H1 (cell line): ENCODE data around the gene PTGDS. TPM values are rescaled to one million over a fixed set of nuclear protein-coding genes. Genes with fewer than 3 reads are reported as not detected.

Source experiments
- ATF2 ChIP-seq: IDR thresholded peaks from 2 replicates; pipeline ENCODE4 v1.6.1; 2012; ENCODE audit warnings: low read length, inconsistent platforms
- CBX8 ChIP-seq: fragments of 300-800, 300-1000 bp; sonication (generic); IDR thresholded peaks from 2 replicates; pipeline ENCODE4 v1.7.1; 2016; ENCODE audit warnings: low read depth, low read length, borderline replicate concordance
- CHD1 ChIP-seq: IDR thresholded peaks from 2 replicates; pipeline ENCODE4 v1.6.1; 2012; ENCODE audit warnings: low read depth, low read length, improper control_type of control experiment
- CREB1 ChIP-seq: IDR thresholded peaks from 2 replicates; pipeline ENCODE4 v1.6.1; 2012; ENCODE audit warnings: inconsistent platforms
- GTF2F1 ChIP-seq: IDR thresholded peaks from 2 replicates; pipeline ENCODE4 v1.6.1; 2012; ENCODE audit warnings: low read depth, low read length, improper control_type of control experiment, borderline replicate concordance
- HDAC2 ChIP-seq, 2 experiments: fragments of 300-600 bp in 1 of 2; sonication (generic) in 1 of 2; IDR thresholded peaks; 2 replicates each; pipeline ENCODE4 v1.6.1; 2011 to 2012; ENCODE audit warnings: low read depth in 2 of 2, low read length in 2 of 2, mild to moderate bottlenecking in 2 of 2, moderate library complexity in 2 of 2, borderline replicate concordance in 1 of 2, inconsistent platforms in 1 of 2
- MAFK ChIP-seq: IDR thresholded peaks from 2 replicates; pipeline ENCODE4 v1.6.1; 2012; ENCODE audit warnings: low read depth, mild to moderate bottlenecking, improper control_type of control experiment, low read length
- SUZ12 ChIP-seq: fragments of 200-600 bp; sonication (generic); IDR thresholded peaks from 2 replicates; pipeline ENCODE4 v1.6.1; 2012; ENCODE audit warnings: mild to moderate bottlenecking, inconsistent platforms, low read length, moderate library complexity, mixed read lengths
- polyA plus RNA-seq, 7 experiments: library from polyadenylated mRNA; depleted of rRNA in 3 of 7; stranded (reverse) in 5 of 7; unstranded in 2 of 7; fragments of >200 nt in 5 of 7; fragments of 200-250 nt in 2 of 7; gene quantifications; 1 replicate in 5 of 7; 2 replicates in 1 of 7; 4 replicates in 1 of 7; pipeline versions ENCODE4 v1.2.1 to v1.2.3, GENCODE V29; 2011 to 2013; ENCODE audit warnings: missing spikeins in 2 of 7, mixed read lengths in 2 of 7
- total RNA-seq: library from RNA; stranded (reverse); fragmentation: NEBNext Ultra II Directional; extraction: Animal tissue kit (Norgen Biotek cat#: 25700); gene quantifications from 2 replicates; pipeline ENCODE4 v1.2.1, GENCODE V29; 2021

PTGDS gene
- total and polyA plus RNA-seq, 2 of the 8 experiments (the other 6 are each of a cell fraction or from before 2014, with no cell fraction given) = 1.7 to 2.3 TPM

GRCh38 chr9:136985027-136985602 lies 7.8 kb downstream of the PTGDS start (continued):
- TF ChIP-seq CBX8 = no peak
- TF ChIP-seq HDAC2 (IDR thresholded peaks at IDR 0.05; ENCODE audit: borderline replicate concordance in 1 of 2, low read depth in 2 of 2, low read length in 2 of 2) = no peak
- TF ChIP-seq CREB1 = no peak
- TF ChIP-seq ATF2 = no peak
- peak; percentile 66 for TF ChIP-seq SUZ12
- TF ChIP-seq MAFK = no peak
- no peak for TF ChIP-seq GTF2F1
- TF ChIP-seq CHD1 = no peak
